ENCODE results near the gene SLC25A40.

Gene SLC25A40

GRCh38 chr7:87785368-87785995, 90.7 kb downstream of the SLC25A40 start:
- TF ChIP-seq CTCF (IDR thresholded peaks at IDR 0.05): no peak
- Histone ChIP-seq H3K27me3 (no peaks in the 10 kb centered on the region), H3K36me3 (no peaks in the 10 kb centered on the region), H3K27ac (no peak overlapping the region), H3K4me3 (no peak overlapping the region), H3K4me1 (no peaks in the 10 kb centered on the region), H3K9me3 (no peaks in the 10 kb centered on the region)
- no peak for DNase-seq
- intact Hi-C loops (cut with DNase I; ENCODE audit: low total_unique reads): no loop called here

- Histone ChIP-seq H3K27me3 (no peaks in the 10 kb centered on the region), H3K9me3 (peaks cover 0 to 6% (median 0%) of the 10 kb centered on the region in 3 donors), H3K27ac (no peak overlapping the region), H3K36me3 (no peaks in the 10 kb centered on the region), H3K4me1 (no peaks in the 10 kb centered on the region), H3K4me3 (no peak overlapping the region)
- TF ChIP-seq CTCF (IDR thresholded peaks at IDR 0.05): no peak
- intact Hi-C loops (cut with DNase I; ENCODE audit: low total_unique reads): no loop called here
- DNase-seq: no peak
These were observed 91.7 kb downstream of the SLC25A40 start for GRCh38 chr7:87784424-87784823.

Measured in tibial artery (tissue), 4 donors.